Thyroid gland (tissue), 4 donors: Measurements from ENCODE around the gene PSMB3. TPM values are rescaled to one million over a fixed set of nuclear protein-coding genes. Genes with fewer than 3 reads are reported as not detected.

Source experiments
- DNase-seq, 2 donors: peaks; one replicate each; pipeline ENCODE4 v3.0.0-alpha.2; 2019
- H3K27ac ChIP-seq, 3 donors: fragments of 200-600 bp; sonication (generic); 1 replicate in 2 of 3; 2 replicates in 1 of 3; pipeline ENCODE4 v1.5.1; 2016 to 2019; ENCODE audit warnings: mild to moderate bottlenecking in 1 of 3, moderate library complexity in 1 of 3
- H3K27me3 ChIP-seq: fragments of 200-600 bp; sonication (generic); one replicate; pipeline ENCODE4 v1.5.1; 2019
- H3K36me3 ChIP-seq, 2 donors: fragments of 200-600 bp; sonication (generic); one replicate each; pipeline ENCODE4 v1.5.1; 2016 to 2019
- H3K4me1 ChIP-seq, 2 donors: fragments of 200-600 bp; sonication (generic); one replicate each; pipeline ENCODE4 v1.5.1; 2017 to 2019
- H3K4me3 ChIP-seq, 3 donors: fragments of 200-600 bp; sonication (generic); replicated peaks in 1 of 3; 1 replicate in 2 of 3; 2 replicates in 1 of 3; pipeline ENCODE4 v1.5.1; 2016; ENCODE audit warnings: mild to moderate bottlenecking in 1 of 3
- H3K9me3 ChIP-seq: fragments of 200-600 bp; sonication (generic); one replicate; pipeline ENCODE4 v1.5.1; 2017
- POLR2A ChIP-seq, 2 donors: fragments of 450-650 bp; IDR thresholded peaks; one replicate each; pipeline ENCODE4 v1.6.1; 2017; ENCODE audit warnings: antibody characterized with exemption in 2 of 2, mild to moderate bottlenecking in 2 of 2, moderate library complexity in 1 of 2
- WGBS, 2 donors: methylation state at CpG; one replicate each; pipeline ENCODE4 v1.1.5; 2017; 5-methylcytosine and 5-hydroxymethylcytosine counted together
- intact Hi-C: fragments of 100-400 bp; cut with DNase I; formaldehyde crosslinking; loops from one replicate; pipeline ENCODE4 v1.15.1; 2023
- total RNA-seq, 4 donors: library from RNA; depleted of rRNA; stranded (reverse); fragments of >200 nt; gene quantifications; one replicate each; pipeline ENCODE4 v1.2.3, GENCODE V29; 2016
- TF ChIP-seq, protein P1 (sequence below), 6 experiments: fragments of 200-600 bp in 3 of 6; fragments of 450-650 bp in 3 of 6; sonication (generic) in 3 of 6; IDR thresholded peaks; one replicate each; pipeline ENCODE4 v1.5.1; 2016 to 2019; ENCODE audit warnings: antibody characterized with exemption in 6 of 6, mild to moderate bottlenecking in 2 of 6, inconsistent platforms in 1 of 6, moderate library complexity in 1 of 6

PSMB3 gene
- total RNA-seq, 4 donors from 2014 or later: 135 to 256 (median 222) TPM

DNA sequence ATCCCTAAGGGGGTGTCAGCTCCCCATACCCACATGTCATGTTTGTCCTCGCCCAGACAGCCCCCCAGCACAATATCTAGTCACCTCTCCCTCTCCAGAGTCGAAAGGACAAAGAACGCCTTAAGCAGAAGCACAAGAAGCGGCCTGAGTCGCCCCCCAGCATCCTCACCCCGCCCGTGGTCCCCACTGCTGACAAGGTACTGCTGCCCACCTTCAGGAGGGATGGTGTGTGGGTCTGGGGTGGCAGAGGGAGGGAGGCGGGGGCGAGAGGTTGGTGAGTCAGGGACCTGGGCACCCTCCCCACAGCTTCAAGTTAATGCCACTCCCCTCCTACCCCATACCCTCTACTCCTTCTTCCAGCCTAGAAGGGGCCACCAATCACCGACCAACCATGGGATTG lies 39.9 kb upstream of the PSMB3 start:
- Histone ChIP-seq H3K4me3 (no peak overlapping the region), H3K4me1 (peaks cover 3 to 7% of the 10 kb centered on the region in 2 donors), H3K9me3 (no peaks in the 10 kb centered on the region), H3K27ac (no peak overlapping the region), H3K36me3 (peaks cover 44 to 65% of the 10 kb centered on the region in 2 donors), H3K27me3 (no peaks in the 10 kb centered on the region)
- TF ChIP-seq POLR2A (IDR thresholded peaks at IDR 0.05): no peak
- TF ChIP-seq, protein P1, sequence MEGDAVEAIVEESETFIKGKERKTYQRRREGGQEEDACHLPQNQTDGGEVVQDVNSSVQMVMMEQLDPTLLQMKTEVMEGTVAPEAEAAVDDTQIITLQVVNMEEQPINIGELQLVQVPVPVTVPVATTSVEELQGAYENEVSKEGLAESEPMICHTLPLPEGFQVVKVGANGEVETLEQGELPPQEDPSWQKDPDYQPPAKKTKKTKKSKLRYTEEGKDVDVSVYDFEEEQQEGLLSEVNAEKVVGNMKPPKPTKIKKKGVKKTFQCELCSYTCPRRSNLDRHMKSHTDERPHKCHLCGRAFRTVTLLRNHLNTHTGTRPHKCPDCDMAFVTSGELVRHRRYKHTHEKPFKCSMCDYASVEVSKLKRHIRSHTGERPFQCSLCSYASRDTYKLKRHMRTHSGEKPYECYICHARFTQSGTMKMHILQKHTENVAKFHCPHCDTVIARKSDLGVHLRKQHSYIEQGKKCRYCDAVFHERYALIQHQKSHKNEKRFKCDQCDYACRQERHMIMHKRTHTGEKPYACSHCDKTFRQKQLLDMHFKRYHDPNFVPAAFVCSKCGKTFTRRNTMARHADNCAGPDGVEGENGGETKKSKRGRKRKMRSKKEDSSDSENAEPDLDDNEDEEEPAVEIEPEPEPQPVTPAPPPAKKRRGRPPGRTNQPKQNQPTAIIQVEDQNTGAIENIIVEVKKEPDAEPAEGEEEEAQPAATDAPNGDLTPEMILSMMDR (IDR thresholded peaks at IDR 0.05): no peak
- intact Hi-C loops: no loop called here
- WGBS, 2 donors: 95 to 97% methylated on average over 10 of the region's 10 CpGs
- DNase-seq: no peak

DNA sequence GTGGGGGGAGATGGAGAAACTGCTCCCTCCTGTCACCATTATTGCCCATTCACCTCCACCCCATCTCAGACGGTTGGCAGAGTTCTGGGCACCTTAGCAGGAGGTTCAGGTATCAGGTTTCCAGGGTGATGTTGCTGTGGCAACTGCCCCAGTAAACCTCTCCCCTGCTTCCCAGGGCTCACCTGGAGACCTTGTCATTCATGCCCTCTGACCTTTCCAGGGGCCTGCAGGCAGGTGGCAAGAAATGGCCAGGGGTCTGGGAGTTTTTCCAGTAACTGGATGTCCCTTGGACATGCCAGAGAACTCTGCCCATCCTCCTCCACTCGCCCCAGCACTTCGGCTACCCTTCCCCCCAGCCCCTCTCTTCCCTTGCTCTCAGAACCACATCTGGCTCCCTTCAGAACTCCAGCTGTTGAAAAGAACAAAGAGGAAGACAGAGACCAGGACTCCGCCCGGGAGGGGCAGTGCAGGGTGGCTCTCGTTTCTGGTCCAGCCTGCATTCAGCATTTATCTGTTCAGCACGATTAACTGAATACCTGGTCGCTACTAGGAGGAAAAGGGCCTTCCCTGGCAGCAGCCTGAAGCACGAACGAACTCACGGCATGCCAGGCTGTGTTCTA lies 39.0 kb upstream of the PSMB3 start:
- intact Hi-C loops: no loop called here
- Histone ChIP-seq H3K9me3 (no peaks in the 10 kb centered on the region), H3K27me3 (no peaks in the 10 kb centered on the region), H3K36me3 (peaks cover 44 to 75% of the 10 kb centered on the region in 2 donors), H3K27ac (no peak overlapping the region), H3K4me1 (peaks cover 3 to 7% of the 10 kb centered on the region in 2 donors), H3K4me3 (no peak overlapping the region)
- no peak for TF ChIP-seq POLR2A (IDR thresholded peaks at IDR 0.05)
- TF ChIP-seq, protein P1 (IDR thresholded peaks at IDR 0.05): no peak
- WGBS, 2 donors: 85 to 88% methylated on average over 11 of the region's 11 CpGs
- DNase-seq: no peak

- 90 to 91% methylated on average over 9 of the region's 9 CpGs for WGBS, 2 donors
- peaks cover 45 to 85% of the 10 kb centered on the region in 2 donors for H3K36me3 ChIP-seq
- DNase-seq: no peak
- TF ChIP-seq POLR2A (IDR thresholded peaks at IDR 0.05): no peak
- TF ChIP-seq, protein P1 (IDR thresholded peaks at IDR 0.05): no peak
- no peaks in the 10 kb centered on the region for H3K27me3 ChIP-seq
- H3K9me3 ChIP-seq: no peaks in the 10 kb centered on the region
- no peaks in the 10 kb centered on the region for H3K4me1 ChIP-seq
- intact Hi-C loops: no loop called here
- no peak overlapping the region for H3K4me3 ChIP-seq
- H3K27ac ChIP-seq: no peak overlapping the region
These were observed 37.2 kb upstream of the PSMB3 start for GRCh38 chr17:38715216-38715943.

DNA sequence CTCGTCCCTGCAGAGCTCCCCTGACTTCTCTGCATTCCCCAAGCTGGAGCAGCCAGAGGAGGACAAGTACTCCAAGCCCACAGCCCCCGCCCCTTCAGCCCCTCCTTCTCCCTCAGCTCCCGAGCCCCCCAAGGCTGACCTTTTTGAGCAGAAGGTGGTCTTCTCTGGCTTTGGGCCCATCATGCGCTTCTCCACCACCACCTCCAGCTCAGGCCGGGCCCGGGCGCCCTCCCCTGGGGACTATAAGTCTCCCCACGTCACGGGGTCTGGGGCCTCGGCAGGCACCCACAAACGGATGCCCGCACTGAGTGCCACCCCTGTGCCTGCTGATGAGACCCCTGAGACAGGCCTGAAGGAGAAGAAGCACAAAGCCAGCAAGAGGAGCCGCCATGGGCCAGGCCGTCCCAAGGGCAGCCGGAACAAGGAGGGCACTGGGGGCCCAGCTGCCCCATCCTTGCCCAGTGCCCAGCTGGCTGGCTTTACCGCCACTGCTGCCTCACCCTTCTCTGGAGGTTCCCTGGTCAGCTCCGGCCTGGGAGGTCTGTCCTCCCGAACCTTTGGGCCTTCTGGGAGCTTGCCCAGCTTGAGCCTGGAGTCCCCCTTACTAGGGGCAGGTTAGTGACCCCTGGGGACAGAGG lies 36.1 kb upstream of the PSMB3 start:
- H3K4me1 ChIP-seq: no peaks in the 10 kb centered on the region
- WGBS, 2 donors: 92 to 99% methylated on average over 10 to 14 of the region's 18 CpGs
- H3K4me3 ChIP-seq: no peak overlapping the region
- H3K9me3 ChIP-seq: no peaks in the 10 kb centered on the region
- DNase-seq: no peak
- no peaks in the 10 kb centered on the region for H3K27me3 ChIP-seq
- H3K27ac ChIP-seq: no peak overlapping the region
- intact Hi-C loops: no loop called here
- TF ChIP-seq, protein P1 (IDR thresholded peaks at IDR 0.05): no peak
- no peak for TF ChIP-seq POLR2A (IDR thresholded peaks at IDR 0.05)
- H3K36me3 ChIP-seq: peaks cover 56 to 84% of the 10 kb centered on the region in 2 donors
